GM10248 (cell line): Measurements from ENCODE around the gene UAP1L1.
A peak's percentile ranks its signal among the peaks of the same experiment; 100 is the strongest.

Experiments used
- CTCF ChIA-PET: fragments of 300-600 bp; sonication (Branson Sonifier 250); formaldehyde crosslinking; extraction: SDS; loops from one replicate; lab custom pipeline; 2021; ENCODE audit warnings: antibody characterized with exemption; lab: Yijun Ruan, JAX
- POLR2A ChIA-PET: fragments of 350-650 bp; sonication (Branson Sonifier 250); formaldehyde crosslinking; extraction: SDS; loops from one replicate; lab custom pipeline; 2020; ENCODE audit warnings: antibody characterized with exemption; lab: Yijun Ruan, JAX
- DNase-seq: peaks from one replicate; pipeline ENCODE4 v3.0.0; 2012; ENCODE audit errors: extremely low spot score
- CTCF ChIP-seq: IDR thresholded peaks from 2 replicates; pipeline ENCODE4 v1.5.1; 2012; ENCODE audit warnings: mild to moderate bottlenecking, low read depth; ENCODE audit errors: extremely low read depth, missing control alignments, control extremely low read depth

UAP1L1 gene

GRCh38 chr9:137052293-137052692 is 25.0 kb upstream of the UAP1L1 start:
- POLR2A ChIA-PET = no interaction called here
- CTCF ChIA-PET = interaction anchor here (0.6 to 1.5 kb wide), 7 partner anchors 8 to 259 kb away, joined by 3 to 12 read pairs (median 11); no protein-coding TSS in a partner anchor
- DNase-seq = no peak
- no peak for TF ChIP-seq CTCF

GRCh38 chr9:137052998-137053943 is 24.0 kb upstream of the UAP1L1 start:
- no peak for DNase-seq
- ChIA-PET CTCF (interaction anchor here (1.1 to 1.5 kb wide), 6 partner anchors 11 to 260 kb away, joined by 3 to 12 read pairs (median 11); no protein-coding TSS in a partner anchor), POLR2A (no interaction called here)
- TF ChIP-seq CTCF = no peak

DNA sequence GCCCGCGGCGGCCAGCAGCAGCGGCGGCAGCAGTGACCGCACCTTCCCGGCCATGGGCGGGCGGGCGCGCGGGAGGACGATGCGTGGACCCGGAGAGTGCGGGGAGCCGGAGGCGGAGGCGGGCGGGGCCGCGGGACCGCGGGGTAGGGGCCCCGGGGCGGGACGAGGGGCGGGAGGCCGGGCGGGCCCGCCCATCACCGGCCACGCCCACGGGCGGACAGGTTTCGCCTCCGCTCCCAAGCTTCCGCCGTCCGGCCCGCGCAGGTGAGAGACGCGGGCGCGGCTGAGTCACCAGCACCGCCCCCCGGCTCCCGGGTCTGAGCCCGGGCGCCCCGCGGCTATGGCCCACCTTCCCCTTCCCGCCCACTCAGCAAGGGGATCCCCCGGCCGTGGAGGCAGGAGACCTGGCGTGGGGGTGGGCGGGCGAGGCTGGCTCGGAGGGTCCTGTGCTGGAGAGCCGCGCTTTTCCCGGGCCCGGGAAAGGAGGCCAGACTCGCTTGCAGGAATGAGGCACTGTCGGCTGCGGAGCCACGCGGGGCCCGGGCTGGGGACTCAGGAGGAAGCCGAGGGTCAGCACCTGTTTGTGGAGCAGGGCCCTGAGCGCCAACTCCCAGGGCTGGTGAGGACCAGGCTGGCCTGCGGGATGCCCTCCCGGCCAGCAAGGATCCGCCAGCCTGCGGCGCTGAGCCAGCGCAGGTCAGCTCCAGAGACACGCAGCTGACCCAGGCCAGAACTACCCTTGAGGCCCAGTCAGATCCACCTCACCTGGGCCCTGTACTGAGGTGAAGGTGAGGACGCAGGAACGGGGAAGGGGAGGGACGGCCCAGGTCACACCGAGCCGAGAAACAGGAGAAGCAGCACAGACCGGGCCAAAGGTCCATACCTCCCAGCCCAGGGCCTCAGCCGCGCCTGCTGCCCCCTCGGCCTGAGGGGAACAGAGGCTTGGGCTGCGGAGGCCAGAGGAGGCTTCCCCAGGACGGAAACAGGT is 23.1 kb upstream of the UAP1L1 start, which contains the start of gene ENTPD2:
Gene ENTPD2, minus strand, starts transcription at position 118 of the 988 bp plus-strand sequence. Its CDS starts 64 bp downstream, at position 54.
- peak; percentile 75 for DNase-seq
- no peak for TF ChIP-seq CTCF
- POLR2A ChIA-PET = no interaction called here
- CTCF ChIA-PET = interaction anchor here (1.9 to 7.2 kb wide), 3 partner anchors 10 to 20 kb away, joined by 13 to 55 read pairs (median 18); partner anchors contain the start of gene SAPCD2

- CTCF ChIA-PET = interaction anchor here (1.1 to 7.2 kb wide), 6 partner anchors 8 to 26 kb away, joined by 3 to 55 read pairs (median 14); partner anchors contain the start of genes NPDC1 and SAPCD2
- TF ChIP-seq CTCF = no peak
- POLR2A ChIA-PET = no interaction called here
- no peak for DNase-seq
Observed at GRCh38 chr9:137054932-137055384, 22.4 kb upstream of the UAP1L1 start.

DNA sequence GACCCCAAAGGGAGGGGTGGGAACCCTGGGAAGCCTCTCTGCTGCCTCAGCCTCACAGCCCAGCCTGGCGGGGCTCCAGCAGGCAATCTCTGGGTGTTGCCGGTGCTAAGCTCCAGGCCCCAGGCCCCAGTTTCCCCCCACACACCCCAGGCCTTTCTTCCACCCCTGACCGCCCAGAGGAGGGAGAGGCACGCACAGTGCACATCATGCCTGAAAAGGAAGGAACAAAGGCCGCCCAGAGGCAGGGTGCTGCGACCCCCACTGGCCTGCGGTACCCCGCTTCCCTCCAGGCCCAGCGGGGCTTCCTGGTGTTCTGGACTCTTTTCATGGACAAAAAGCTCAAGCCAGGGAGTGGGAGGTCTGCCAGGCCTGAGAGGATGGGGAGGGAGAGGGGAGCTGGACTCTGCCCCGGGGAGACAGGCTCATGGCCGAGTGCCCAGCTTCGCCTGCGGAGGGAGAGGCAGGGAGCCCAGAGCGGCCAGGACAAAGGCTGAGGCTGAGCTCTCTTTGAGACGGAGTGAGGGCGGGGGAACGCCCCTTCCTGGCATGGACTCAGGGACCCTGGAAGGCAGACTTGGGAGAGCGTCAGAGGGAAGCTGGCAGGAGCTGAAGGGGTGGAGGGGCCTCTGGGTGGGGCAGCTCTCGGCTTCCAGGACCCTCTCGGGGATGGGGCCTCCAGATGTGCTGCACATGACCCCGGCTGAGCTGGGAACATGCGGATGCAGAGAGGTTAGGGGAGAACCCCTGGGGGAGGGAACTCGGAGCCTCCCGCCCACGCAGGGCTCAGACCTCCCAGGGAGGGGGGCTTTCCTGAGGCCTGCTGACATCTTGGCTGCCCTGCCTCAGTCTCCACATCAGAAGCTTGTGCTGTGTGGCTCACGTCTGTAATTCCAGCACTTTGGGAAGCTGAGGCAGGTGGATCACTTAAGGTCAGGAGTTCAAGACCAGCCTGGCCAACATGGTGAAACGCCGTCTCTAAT is 21.6 kb upstream of the UAP1L1 start:
- POLR2A ChIA-PET = no interaction called here
- DNase-seq = no peak
- CTCF ChIA-PET = interaction anchor here (1.0 to 7.2 kb wide), 7 partner anchors 8 to 107 kb away, joined by 3 to 55 read pairs (median 13); partner anchors contain the start of genes NPDC1 and SAPCD2
- TF ChIP-seq CTCF = no peak
